ENCODE results near the gene TUBAL3. TPM values are rescaled to one million over a fixed set of nuclear protein-coding genes. Genes with fewer than 3 reads are reported as not detected.

TUBAL3 gene
- total RNA-seq, 1 experiment from 2014 or later, result not detected

DNA sequence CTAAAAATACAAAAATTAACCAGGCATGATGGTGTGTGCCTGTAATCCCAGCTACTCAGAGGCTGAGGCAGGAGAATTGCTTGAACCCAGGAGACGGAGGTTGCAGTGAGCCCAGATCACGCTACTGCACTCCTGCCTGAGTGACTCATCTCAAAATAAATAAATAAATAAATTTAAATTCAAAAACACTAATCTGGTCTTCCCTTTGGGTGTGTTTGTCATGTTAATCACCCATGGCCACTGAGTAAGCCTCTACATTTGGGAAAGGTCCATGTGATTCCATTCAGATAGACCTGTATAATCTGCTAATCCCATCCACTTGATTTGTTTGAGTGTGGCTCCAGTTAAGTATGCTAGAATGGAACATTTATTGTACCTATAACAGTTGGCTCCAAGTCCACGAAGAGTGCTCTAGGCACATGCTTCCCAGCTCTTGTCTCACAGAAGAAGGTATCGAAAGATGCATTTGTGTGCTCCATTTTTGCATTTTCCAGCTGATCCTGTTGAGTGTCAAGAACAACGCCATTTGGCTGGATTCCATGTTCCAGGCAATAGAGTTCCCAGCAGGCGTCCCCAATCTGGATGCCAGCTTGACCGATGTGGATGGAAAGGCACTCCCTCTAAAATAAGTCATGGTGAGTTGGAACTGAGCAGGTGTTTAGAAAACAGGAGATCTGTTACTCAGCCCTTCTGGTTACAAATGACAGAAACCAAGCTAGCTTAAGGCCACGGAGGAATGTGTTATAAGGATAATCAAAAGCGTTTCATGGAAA lies 4.0 kb downstream of the TUBAL3 start:
- Histone ChIP-seq H3K27me3 (ENCODE audit: insufficient read depth, low read length) (no peaks in the 10 kb centered on the region), H3K23me2 (ENCODE audit: insufficient read length, low read depth, low read length, poor library complexity, severe bottlenecking) (no peaks in the 10 kb centered on the region), H3K23ac (ENCODE audit: insufficient read length, low read depth, low read length) (no peak overlapping the region), H3K9me3 (ENCODE audit: control insufficient read depth, low read depth, low read length) (no peaks in the 10 kb centered on the region), H4K20me1 (ENCODE audit: control insufficient read depth, insufficient read depth, insufficient read length) (no peaks in the 10 kb centered on the region), H2BK120ac (ENCODE audit: low read depth, low read length, poor library complexity, severe bottlenecking) (no peak overlapping the region), H3K79me2 (ENCODE audit: insufficient read depth, low read length) (no peaks in the 10 kb centered on the region), H3K4ac (ENCODE audit: low read depth, low read length) (no peak overlapping the region), H3K9ac (ENCODE audit: extremely low read depth, insufficient read length, low read length) (no peak overlapping the region), H2AFZ (ENCODE audit: low read length) (no peak overlapping the region), H3K4me1 (ENCODE audit: insufficient read depth, low read length) (no peaks in the 10 kb centered on the region), H3K18ac (ENCODE audit: insufficient read length, low read depth, low read length) (no peak overlapping the region), H3K27ac (ENCODE audit: insufficient read length, low read depth, low read length) (no peak overlapping the region), H2BK20ac (ENCODE audit: low read depth, low read length, poor library complexity, severe bottlenecking) (no peak overlapping the region), H4K8ac (replicated peaks; ENCODE audit: insufficient read length, low read depth, low read length) (no peak overlapping the region), H2BK5ac (ENCODE audit: insufficient read length, low read length) (no peak overlapping the region), H2AK5ac (ENCODE audit: insufficient read length, low read length) (no peak overlapping the region), H2BK12ac (ENCODE audit: insufficient read length, low read depth, low read length) (no peak overlapping the region), H2BK15ac (ENCODE audit: low read depth, low read length) (no peak overlapping the region), H4K5ac (ENCODE audit: insufficient read length, low read depth, low read length) (no peak overlapping the region), H3T11ph (ENCODE audit: low read length) (no peak overlapping the region), H4K91ac (ENCODE audit: insufficient read length, low read depth, low read length) (no peak overlapping the region), H3K79me1 (ENCODE audit: insufficient read depth, low read depth, low read length, poor library complexity, severe bottlenecking) (no peaks in the 10 kb centered on the region), H3K4me2 (ENCODE audit: insufficient read depth, insufficient read length, low read length) (no peak overlapping the region), H3K14ac (ENCODE audit: insufficient read depth, low read length) (no peak overlapping the region), H3K56ac (ENCODE audit: insufficient read length, low read depth, low read length) (no peak overlapping the region)
- H3K36me3 Mint-ChIP-seq (ENCODE audit: insufficient read depth in 1 of 3, low read depth in 3 of 3), result no peaks in the 10 kb centered on the region; a peak in 1 of 7 replicates
- no CpG with 5 or more reads among the region's 9 CpGs for WGBS (ENCODE audit: extremely low coverage, insufficient read length, low lambda C conversion rate)
- TF ChIP-seq, protein P1, sequence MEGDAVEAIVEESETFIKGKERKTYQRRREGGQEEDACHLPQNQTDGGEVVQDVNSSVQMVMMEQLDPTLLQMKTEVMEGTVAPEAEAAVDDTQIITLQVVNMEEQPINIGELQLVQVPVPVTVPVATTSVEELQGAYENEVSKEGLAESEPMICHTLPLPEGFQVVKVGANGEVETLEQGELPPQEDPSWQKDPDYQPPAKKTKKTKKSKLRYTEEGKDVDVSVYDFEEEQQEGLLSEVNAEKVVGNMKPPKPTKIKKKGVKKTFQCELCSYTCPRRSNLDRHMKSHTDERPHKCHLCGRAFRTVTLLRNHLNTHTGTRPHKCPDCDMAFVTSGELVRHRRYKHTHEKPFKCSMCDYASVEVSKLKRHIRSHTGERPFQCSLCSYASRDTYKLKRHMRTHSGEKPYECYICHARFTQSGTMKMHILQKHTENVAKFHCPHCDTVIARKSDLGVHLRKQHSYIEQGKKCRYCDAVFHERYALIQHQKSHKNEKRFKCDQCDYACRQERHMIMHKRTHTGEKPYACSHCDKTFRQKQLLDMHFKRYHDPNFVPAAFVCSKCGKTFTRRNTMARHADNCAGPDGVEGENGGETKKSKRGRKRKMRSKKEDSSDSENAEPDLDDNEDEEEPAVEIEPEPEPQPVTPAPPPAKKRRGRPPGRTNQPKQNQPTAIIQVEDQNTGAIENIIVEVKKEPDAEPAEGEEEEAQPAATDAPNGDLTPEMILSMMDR (conservative IDR thresholded peaks at IDR 0.05), result no peak
- no peaks in the 10 kb centered on the region; a peak in 1 of 4 replicates for H3K4me1 Mint-ChIP-seq
- no peaks in the 10 kb centered on the region for H3K27me3 Mint-ChIP-seq (ENCODE audit: low read depth)
- no peaks in the 10 kb centered on the region; a peak in 1 of 5 replicates for H3K9me3 Mint-ChIP-seq
- no peak overlapping the region; a peak in 1 of 7 replicates for H3K27ac Mint-ChIP-seq
- DNase-seq, result no peak
- no peak overlapping the region for H3K4me3 Mint-ChIP-seq
